ENCODE data around the gene BTRC. TPM values are rescaled to one million over a fixed set of nuclear protein-coding genes. Genes with fewer than 3 reads are reported as not detected.

BTRC gene
- polyA plus RNA-seq, 3 donors from 2014 or later, result 3.7 to 9.0 (median 7.4) TPM

Other genes with a start within 250 kb of the BTRC start
- gene TLX1, start 222.9 kb upstream of the BTRC start, polyA plus RNA-seq, result not detected
- not detected for gene LBX1, start 124.7 kb upstream of the BTRC start, polyA plus RNA-seq
- gene POLL, start 234.1 kb downstream of the BTRC start, polyA plus RNA-seq, result 10 to 100 TPM; 11.7 to 15.5 (median 12.2) TPM
- 1 to 10 TPM in 2 of 3 donors, not detected in 1; 2.1 to 2.8 TPM for gene DPCD, start 234.2 kb downstream of the BTRC start, polyA plus RNA-seq

Data from immature natural killer cell (primary cell).